Activated CD4-positive, alpha-beta T cell treated with anti-CD3 and anti-CD28 coated beads, Interleukin-2, amount 10 ng/mL, durations not matched to agents 24 days and 14 days (primary cell): Measurements from ENCODE around the gene TUBGCP5. TPM values are rescaled to one million over a fixed set of nuclear protein-coding genes. Genes with fewer than 3 reads are reported as not detected.

Source experiments
- DNase-seq: peaks from one replicate; pipeline ENCODE4 v3.0.0; 2022
- H3K27ac Mint-ChIP-seq: one replicate; pipeline ENCODE4 v1.8.0; 2022; ENCODE audit warnings: mild to moderate bottlenecking, mixed read lengths
- H3K27me3 Mint-ChIP-seq: one replicate; pipeline ENCODE4 v1.8.0; 2022; ENCODE audit warnings: mixed read lengths
- H3K36me3 Mint-ChIP-seq: one replicate; pipeline ENCODE4 v1.8.0; 2022; ENCODE audit warnings: low read depth, mild to moderate bottlenecking, mixed read lengths
- H3K4me1 Mint-ChIP-seq: one replicate; pipeline ENCODE4 v1.8.0; 2021; ENCODE audit warnings: mixed read lengths
- H3K4me3 Mint-ChIP-seq: one replicate; pipeline ENCODE4 v1.8.0; 2022; ENCODE audit warnings: mild to moderate bottlenecking, moderate library complexity, mixed read lengths
- H3K9me3 Mint-ChIP-seq: one replicate; pipeline ENCODE4 v1.8.0; 2021; ENCODE audit warnings: mixed read lengths
- intact Hi-C: fragments of 100-400 bp; cut with micrococcal nuclease; formaldehyde crosslinking; loops from one replicate; pipeline ENCODE4 v1.15.1; 2023
- total RNA-seq: library from RNA; stranded (reverse); gene quantifications from 2 replicates; pipeline ENCODE4 v1.2.3, GENCODE V29; 2022

Gene TUBGCP5
- total RNA-seq, 1 donor from 2014 or later = 26.3 TPM

- intact Hi-C loops = loop anchor here (1.0 kb wide), 1 partner anchor 60 kb away; the partner anchor contains the start of gene TUBGCP5
- peaks cover 15% of the 10 kb centered on the region for H3K4me1 Mint-ChIP-seq
- peak; percentile 80 for DNase-seq
- no peaks in the 10 kb centered on the region for H3K9me3 Mint-ChIP-seq
- peak overlapping the region; percentile 98 for H3K4me3 Mint-ChIP-seq
- H3K27ac Mint-ChIP-seq = peak overlapping the region; percentile 77
- H3K36me3 Mint-ChIP-seq = peaks cover 4% of the 10 kb centered on the region
- peaks cover 22% of the 10 kb centered on the region for H3K27me3 Mint-ChIP-seq
Measured at GRCh38 chr15:22979238-22980188, 59.9 kb downstream of the TUBGCP5 start.

- H3K4me3 Mint-ChIP-seq = peak overlapping the region; percentile 98
- no peak for DNase-seq
- peak overlapping the region; percentile 77 for H3K27ac Mint-ChIP-seq
- peaks cover 4% of the 10 kb centered on the region for H3K36me3 Mint-ChIP-seq
- H3K4me1 Mint-ChIP-seq = peaks cover 18% of the 10 kb centered on the region
- intact Hi-C loops = no loop called here
- H3K9me3 Mint-ChIP-seq = no peaks in the 10 kb centered on the region
- peaks cover 22% of the 10 kb centered on the region for H3K27me3 Mint-ChIP-seq
Measured at GRCh38 chr15:22978691-22979237, 60.6 kb downstream of the TUBGCP5 start.

GRCh38 chr15:22974745-22975144 is 64.6 kb downstream of the TUBGCP5 start:
- Mint-ChIP-seq H3K36me3 (peaks cover 6% of the 10 kb centered on the region), H3K4me3 (no peak overlapping the region), H3K4me1 (peaks cover 23% of the 10 kb centered on the region), H3K9me3 (no peaks in the 10 kb centered on the region), H3K27me3 (peaks cover 17% of the 10 kb centered on the region), H3K27ac (no peak overlapping the region)
- no peak for DNase-seq
- intact Hi-C loops = no loop called here

GRCh38 chr15:22973987-22974386 is 65.4 kb downstream of the TUBGCP5 start:
- Mint-ChIP-seq H3K4me1 (peaks cover 17% of the 10 kb centered on the region), H3K27me3 (peaks cover 9% of the 10 kb centered on the region), H3K36me3 (peaks cover 2% of the 10 kb centered on the region), H3K4me3 (no peak overlapping the region), H3K9me3 (no peaks in the 10 kb centered on the region), H3K27ac (no peak overlapping the region)
- no peak for DNase-seq
- intact Hi-C loops = no loop called here

- DNase-seq = no peak
- H3K27ac Mint-ChIP-seq = no peak overlapping the region
- intact Hi-C loops = no loop called here
- peaks cover 3% of the 10 kb centered on the region for H3K27me3 Mint-ChIP-seq
- peaks cover 2% of the 10 kb centered on the region for H3K36me3 Mint-ChIP-seq
- H3K4me3 Mint-ChIP-seq = no peak overlapping the region
- peaks cover 14% of the 10 kb centered on the region for H3K4me1 Mint-ChIP-seq
- H3K9me3 Mint-ChIP-seq = no peaks in the 10 kb centered on the region
Measured at GRCh38 chr15:22973286-22973685, 66.1 kb downstream of the TUBGCP5 start.

GRCh38 chr15:22969489-22969888 is 69.9 kb downstream of the TUBGCP5 start:
- H3K9me3 Mint-ChIP-seq = no peaks in the 10 kb centered on the region
- H3K27ac Mint-ChIP-seq = no peak overlapping the region
- H3K4me3 Mint-ChIP-seq = no peak overlapping the region
- intact Hi-C loops = no loop called here
- DNase-seq = no peak
- H3K4me1 Mint-ChIP-seq = peaks cover 11% of the 10 kb centered on the region
- H3K27me3 Mint-ChIP-seq = peaks cover 3% of the 10 kb centered on the region
- peaks cover 2% of the 10 kb centered on the region for H3K36me3 Mint-ChIP-seq

GRCh38 chr15:22968366-22968765 is 71.0 kb downstream of the TUBGCP5 start:
- intact Hi-C loops = no loop called here
- no peak for DNase-seq
- Mint-ChIP-seq H3K27me3 (peaks cover 2% of the 10 kb centered on the region), H3K36me3 (peaks cover 2% of the 10 kb centered on the region), H3K4me1 (peaks cover 5% of the 10 kb centered on the region), H3K4me3 (no peak overlapping the region), H3K9me3 (no peaks in the 10 kb centered on the region), H3K27ac (no peak overlapping the region)

- H3K27me3 Mint-ChIP-seq = no peaks in the 10 kb centered on the region
- intact Hi-C loops = no loop called here
- no peak for DNase-seq
- no peaks in the 10 kb centered on the region for H3K9me3 Mint-ChIP-seq
- no peak overlapping the region for H3K27ac Mint-ChIP-seq
- H3K36me3 Mint-ChIP-seq = no peaks in the 10 kb centered on the region
- H3K4me3 Mint-ChIP-seq = no peak overlapping the region
- peaks cover 3% of the 10 kb centered on the region for H3K4me1 Mint-ChIP-seq
Measured at GRCh38 chr15:22967084-22967770, 72.1 kb downstream of the TUBGCP5 start.

- H3K27me3 Mint-ChIP-seq = no peaks in the 10 kb centered on the region
- peaks cover 3% of the 10 kb centered on the region for H3K4me1 Mint-ChIP-seq
- no peaks in the 10 kb centered on the region for H3K9me3 Mint-ChIP-seq
- no peak for DNase-seq
- no peak overlapping the region for H3K4me3 Mint-ChIP-seq
- H3K36me3 Mint-ChIP-seq = no peaks in the 10 kb centered on the region
- no peak overlapping the region for H3K27ac Mint-ChIP-seq
- intact Hi-C loops = no loop called here
Measured at GRCh38 chr15:22966321-22967083, 72.9 kb downstream of the TUBGCP5 start.

- DNase-seq = no peak
- no peaks in the 10 kb centered on the region for H3K27me3 Mint-ChIP-seq
- H3K4me1 Mint-ChIP-seq = peaks cover 4% of the 10 kb centered on the region
- H3K27ac Mint-ChIP-seq = no peak overlapping the region
- no peaks in the 10 kb centered on the region for H3K9me3 Mint-ChIP-seq
- intact Hi-C loops = no loop called here
- no peaks in the 10 kb centered on the region for H3K36me3 Mint-ChIP-seq
- H3K4me3 Mint-ChIP-seq = no peak overlapping the region
Measured at GRCh38 chr15:22963641-22964040, 75.7 kb downstream of the TUBGCP5 start.

- no peaks in the 10 kb centered on the region for H3K36me3 Mint-ChIP-seq
- no peaks in the 10 kb centered on the region for H3K9me3 Mint-ChIP-seq
- peaks cover 2% of the 10 kb centered on the region for H3K4me1 Mint-ChIP-seq
- no peak overlapping the region for H3K27ac Mint-ChIP-seq
- intact Hi-C loops = no loop called here
- no peaks in the 10 kb centered on the region for H3K27me3 Mint-ChIP-seq
- no peak for DNase-seq
- H3K4me3 Mint-ChIP-seq = no peak overlapping the region
Measured at GRCh38 chr15:22962611-22963010, 76.8 kb downstream of the TUBGCP5 start.

GRCh38 chr15:22961762-22962161 is 77.6 kb downstream of the TUBGCP5 start:
- no peak overlapping the region for H3K4me3 Mint-ChIP-seq
- no peaks in the 10 kb centered on the region for H3K36me3 Mint-ChIP-seq
- H3K27ac Mint-ChIP-seq = no peak overlapping the region
- H3K9me3 Mint-ChIP-seq = no peaks in the 10 kb centered on the region
- H3K27me3 Mint-ChIP-seq = no peaks in the 10 kb centered on the region
- no peak for DNase-seq
- peaks cover 2% of the 10 kb centered on the region for H3K4me1 Mint-ChIP-seq
- intact Hi-C loops = no loop called here

- H3K4me1 Mint-ChIP-seq = peaks cover 2% of the 10 kb centered on the region
- no peak overlapping the region for H3K27ac Mint-ChIP-seq
- H3K4me3 Mint-ChIP-seq = no peak overlapping the region
- no peaks in the 10 kb centered on the region for H3K27me3 Mint-ChIP-seq
- H3K36me3 Mint-ChIP-seq = no peaks in the 10 kb centered on the region
- intact Hi-C loops = no loop called here
- no peaks in the 10 kb centered on the region for H3K9me3 Mint-ChIP-seq
- no peak for DNase-seq
Measured at GRCh38 chr15:22960556-22960955, 78.8 kb downstream of the TUBGCP5 start.
